H1 (cell line): ENCODE measurements around the gene KCNK4. TPM values are rescaled to one million over a fixed set of nuclear protein-coding genes. Genes with fewer than 3 reads are reported as not detected.

Experiments used
- HDAC6 ChIP-seq: IDR thresholded peaks from one replicate; pipeline ENCODE4 v1.7.1; 2012; ENCODE audit warnings: low read depth, mild to moderate bottlenecking, inconsistent platforms, low read length, moderate library complexity
- RNF2 ChIP-seq: fragments of 200-900, 300-1000 bp; sonication (generic); IDR thresholded peaks from 2 replicates; pipeline ENCODE4 v1.7.1; 2016; ENCODE audit warnings: borderline replicate concordance, low read depth, mild to moderate bottlenecking, antibody characterized with exemption, low read length; ENCODE audit not compliant: poor library complexity, severe bottlenecking; ENCODE audit errors: missing control alignments
- TBP ChIP-seq: IDR thresholded peaks from 2 replicates; pipeline ENCODE4 v1.6.1; 2011; ENCODE audit warnings: low read depth, low read length, improper control_type of control experiment
- polyA plus RNA-seq, 7 experiments: library from polyadenylated mRNA; depleted of rRNA in 3 of 7; stranded (reverse) in 5 of 7; unstranded in 2 of 7; fragments of >200 nt in 5 of 7; fragments of 200-250 nt in 2 of 7; gene quantifications; 1 replicate in 5 of 7; 2 replicates in 1 of 7; 4 replicates in 1 of 7; pipeline versions ENCODE4 v1.2.1 to v1.2.3, GENCODE V29; 2011 to 2013; ENCODE audit warnings: missing spikeins in 2 of 7, mixed read lengths in 2 of 7
- total RNA-seq: library from RNA; stranded (reverse); fragmentation: NEBNext Ultra II Directional; extraction: Animal tissue kit (Norgen Biotek cat#: 25700); gene quantifications from 2 replicates; pipeline ENCODE4 v1.2.1, GENCODE V29; 2021
- TF ChIP-seq, protein P1 (sequence below): IDR thresholded peaks from 2 replicates; pipeline ENCODE4 v1.6.1; 2011; ENCODE audit warnings: low read depth, mild to moderate bottlenecking, low read length; ENCODE audit not compliant: insufficient read depth

Gene KCNK4
- total and polyA plus RNA-seq, 2 of the 8 experiments (the other 6 are each of a cell fraction or from before 2014, with no cell fraction given) = 0.19 TPM; not detected in 1

DNA sequence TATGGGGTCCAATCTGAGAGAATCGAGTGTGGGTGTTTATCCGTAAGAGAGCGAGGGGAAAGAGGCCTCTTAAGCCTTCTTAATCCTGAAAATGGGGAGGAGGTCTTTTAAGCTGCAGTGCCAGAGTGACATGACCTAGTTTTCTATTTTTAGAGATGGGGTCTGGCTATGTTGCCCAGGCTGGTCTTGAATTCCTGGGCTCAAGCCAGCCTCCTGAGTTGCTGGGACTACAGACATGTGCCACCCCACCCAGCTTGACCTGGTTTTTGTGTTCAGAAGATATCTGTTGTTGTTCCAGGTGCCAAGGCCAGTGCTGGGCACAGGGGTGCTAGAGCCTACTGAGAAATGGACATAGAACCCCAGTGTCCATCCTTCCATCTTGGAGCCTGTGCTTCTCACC lies 8.0 kb upstream of the KCNK4 start (continued):
- TF ChIP-seq, protein P1, sequence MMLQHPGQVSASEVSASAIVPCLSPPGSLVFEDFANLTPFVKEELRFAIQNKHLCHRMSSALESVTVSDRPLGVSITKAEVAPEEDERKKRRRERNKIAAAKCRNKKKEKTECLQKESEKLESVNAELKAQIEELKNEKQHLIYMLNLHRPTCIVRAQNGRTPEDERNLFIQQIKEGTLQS = no peak
- TF ChIP-seq RNF2 = no peak
- TF ChIP-seq HDAC6 = no peak
- no peak for TF ChIP-seq TBP
